MV-4-11 (cell line): ENCODE results near the gene CDH12.

Experiments
- DNase-seq: peaks from one replicate; lab custom pipeline; 2025; lab: John Stamatoyannopoulos, UW

The CDH12 gene

GRCh38 chr5:22764736-22765135, 88.4 kb downstream of the CDH12 start:
- no peak for DNase-seq

GRCh38 chr5:22757776-22758175, 95.4 kb downstream of the CDH12 start:
- DNase-seq = no peak

- no peak for DNase-seq
Observed at GRCh38 chr5:22754155-22754554, 99.0 kb downstream of the CDH12 start.

GRCh38 chr5:22751536-22751935, 101.6 kb downstream of the CDH12 start:
- no peak for DNase-seq

- DNase-seq = no peak
Observed at GRCh38 chr5:22736443-22737003, 116.6 kb downstream of the CDH12 start.

- no peak for DNase-seq
Observed at GRCh38 chr5:22734907-22735306, 118.2 kb downstream of the CDH12 start.

GRCh38 chr5:22728610-22729009, 124.5 kb downstream of the CDH12 start:
- no peak for DNase-seq

- no peak for DNase-seq
Observed at GRCh38 chr5:22722491-22722890, 130.7 kb downstream of the CDH12 start.

- no peak for DNase-seq
Observed at GRCh38 chr5:22722056-22722455, 131.1 kb downstream of the CDH12 start.

- DNase-seq = no peak
Observed at GRCh38 chr5:22719842-22720241, 133.3 kb downstream of the CDH12 start.

- DNase-seq = no peak
Observed at GRCh38 chr5:22710660-22711059, 142.5 kb downstream of the CDH12 start.

- no peak for DNase-seq
Observed at GRCh38 chr5:22709743-22710142, 143.4 kb downstream of the CDH12 start.

- DNase-seq = no peak
Observed at GRCh38 chr5:22708770-22709328, 144.3 kb downstream of the CDH12 start.

GRCh38 chr5:22706901-22707300, 146.2 kb downstream of the CDH12 start:
- no peak for DNase-seq

GRCh38 chr5:22699319-22699718, 153.8 kb downstream of the CDH12 start:
- no peak for DNase-seq

GRCh38 chr5:22693121-22693520, 160.0 kb downstream of the CDH12 start:
- DNase-seq = no peak

- no peak for DNase-seq
Observed at GRCh38 chr5:22683050-22683449, 170.1 kb downstream of the CDH12 start.

- DNase-seq = no peak
Observed at GRCh38 chr5:22678886-22679285, 174.3 kb downstream of the CDH12 start.

- DNase-seq = no peak
Observed at GRCh38 chr5:22673131-22673530, 180.0 kb downstream of the CDH12 start.

- DNase-seq = no peak
Observed at GRCh38 chr5:22669345-22669744, 183.8 kb downstream of the CDH12 start.

- no peak for DNase-seq
Observed at GRCh38 chr5:22665801-22666200, 187.3 kb downstream of the CDH12 start.

- no peak for DNase-seq
Observed at GRCh38 chr5:22663134-22663533, 190.0 kb downstream of the CDH12 start.

GRCh38 chr5:22662391-22662790, 190.8 kb downstream of the CDH12 start:
- DNase-seq = no peak

GRCh38 chr5:22651355-22651754, 201.8 kb downstream of the CDH12 start:
- no peak for DNase-seq
